OCI-LY7 (cell line): ENCODE measurements around the gene GRIN3B. TPM values are rescaled to one million over a fixed set of nuclear protein-coding genes. Genes with fewer than 3 reads are reported as not detected.

Source experiments
- BruUV-seq: library from RNA; stranded (reverse); fragments of 400-500 nt; replicated peaks from 2 replicates; lab custom pipeline; 2021; lab: Mats Ljungman, UMichigan
- CTCF ChIA-PET: fragments of 300-600 bp; sonication (Branson Sonifier 250); formaldehyde crosslinking; loops from one replicate; lab custom pipeline; 2022; ENCODE audit warnings: antibody characterized with exemption; ENCODE audit not compliant: unreplicated experiment; lab: Charles Lee
- POLR2A ChIA-PET: fragments of 300-600 bp; sonication (Branson Sonifier 250); formaldehyde crosslinking; loops from one replicate; lab custom pipeline; 2022; ENCODE audit warnings: antibody characterized with exemption; lab: Charles Lee
- DNase-seq: peaks from one replicate; pipeline ENCODE4 v3.0.0-alpha.2; 2015; ENCODE audit warnings: low spot score
- H2AFZ ChIP-seq: fragments of 200-600 bp; sonication (generic), shearing (Covaris generic); 2 replicates; pipeline ENCODE4 v1.6.1; 2014; ENCODE audit warnings: mild to moderate bottlenecking, antibody characterized with exemption, low read length, moderate library complexity
- H3K27ac ChIP-seq: fragments of 200-600 bp; sonication (generic); 2 replicates; pipeline ENCODE4 v1.5.1; 2014; ENCODE audit warnings: mixed run types, low read depth, mild to moderate bottlenecking, moderate library complexity, low read length, inconsistent platforms; ENCODE audit not compliant: poor library complexity, severe bottlenecking
- H3K36me3 ChIP-seq: fragments of 200-600 bp; sonication (generic); 2 replicates; pipeline ENCODE4 v1.6.1; 2014; ENCODE audit warnings: mild to moderate bottlenecking, antibody characterized with exemption, low read length, moderate library complexity, mixed read lengths; ENCODE audit not compliant: insufficient read depth
- H3K4me1 ChIP-seq: fragments of 200-600 bp; sonication (generic); 2 replicates; pipeline ENCODE4 v1.5.1; 2014; ENCODE audit warnings: mild to moderate bottlenecking, low read length; ENCODE audit not compliant: insufficient read depth, poor library complexity, severe bottlenecking
- H3K4me2 ChIP-seq: fragments of 200-600 bp; sonication (generic); 2 replicates; pipeline ENCODE4 v1.6.1; 2014; ENCODE audit warnings: mild to moderate bottlenecking, low read length
- H3K4me3 ChIP-seq: fragments of 200-600 bp; sonication (generic); 2 replicates; pipeline ENCODE4 v1.5.1; 2014; ENCODE audit warnings: mild to moderate bottlenecking, low read depth, low read length; ENCODE audit not compliant: poor library complexity, severe bottlenecking
- H3K79me2 ChIP-seq: fragments of 200-600 bp; sonication (generic); 2 replicates; pipeline ENCODE4 v1.6.1; 2016; ENCODE audit warnings: low read depth, mild to moderate bottlenecking, low read length, moderate library complexity, mixed read lengths; ENCODE audit not compliant: insufficient read depth
- H3K9me2 ChIP-seq: fragments of 200-600 bp; sonication (generic); 2 replicates; pipeline ENCODE4 v1.6.1; 2016; ENCODE audit warnings: mild to moderate bottlenecking, low read length, mixed read lengths; ENCODE audit not compliant: insufficient read depth
- H3K9me3 ChIP-seq: fragments of 200-600 bp; sonication (generic); 2 replicates; pipeline ENCODE4 v1.6.1; 2014; ENCODE audit warnings: mild to moderate bottlenecking, mixed run types, low read length, mixed read lengths
- H4K20me1 ChIP-seq: fragments of 200-600 bp; sonication (generic); 2 replicates; pipeline ENCODE4 v1.6.1; 2014; ENCODE audit warnings: mild to moderate bottlenecking, antibody characterized with exemption, low read length, moderate library complexity, mixed read lengths; ENCODE audit not compliant: insufficient read depth
- EZH2phosphoT487 ChIP-seq: fragments of 200-600 bp; sonication (generic); IDR thresholded peaks from 2 replicates; pipeline ENCODE4 v1.6.1; 2018; ENCODE audit warnings: low read depth, borderline replicate concordance, mild to moderate bottlenecking, mixed run types, antibody characterized with exemption, low read length, moderate library complexity, mixed read lengths
- intact Hi-C: fragments of 100-400 bp; cut with micrococcal nuclease; formaldehyde crosslinking; loops from one replicate; pipeline ENCODE4 v1.10.0; 2022; ENCODE audit not compliant: unreplicated experiment
- total RNA-seq, 2 experiments: library from RNA; depleted of rRNA in 1 of 2; stranded (reverse); fragments of >200 nt in 1 of 2; shearing (Covaris generic) in 1 of 2; gene quantifications; 2 replicates each; pipeline ENCODE4 v1.2.3, GENCODE V29; 2014 to 2022
- TF ChIP-seq, protein P1 (sequence below): fragments of 200-600 bp; sonication (generic); conservative IDR thresholded peaks from 2 replicates; pipeline ENCODE4 v1.5.1; 2014; ENCODE audit warnings: mild to moderate bottlenecking, antibody characterized with exemption, low read length, moderate library complexity, mixed read lengths

Gene GRIN3B
- total RNA-seq, 2 experiments from 2014 or later, result not detected

DNA sequence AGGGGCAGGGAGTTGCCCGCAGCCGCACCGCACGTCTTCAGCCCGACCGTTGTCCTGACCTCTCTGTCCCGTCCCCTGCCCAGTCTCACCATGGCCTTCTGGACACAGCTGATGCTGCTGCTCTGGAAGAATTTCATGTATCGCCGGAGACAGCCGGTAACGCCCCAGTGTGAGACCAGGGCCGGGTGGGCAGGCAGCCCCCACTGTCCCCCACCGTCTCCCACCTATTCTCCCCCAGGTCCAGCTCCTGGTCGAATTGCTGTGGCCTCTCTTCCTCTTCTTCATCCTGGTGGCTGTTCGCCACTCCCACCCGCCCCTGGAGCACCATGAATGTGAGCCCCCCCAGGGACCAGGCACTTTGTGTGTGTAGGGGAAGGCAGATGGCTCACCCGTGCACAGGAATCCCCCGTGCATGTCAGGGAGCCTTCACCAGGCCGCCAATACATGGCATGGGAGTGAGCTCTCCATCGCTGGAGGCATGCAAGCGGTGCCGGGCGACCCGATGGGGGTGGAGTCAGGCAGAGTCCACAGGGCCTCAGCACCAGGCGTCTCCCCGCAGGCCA is 41.1 kb downstream of the GRIN3B start:
- H3K36me3 ChIP-seq, result peaks cover 16% of the 10 kb centered on the region

DNA sequence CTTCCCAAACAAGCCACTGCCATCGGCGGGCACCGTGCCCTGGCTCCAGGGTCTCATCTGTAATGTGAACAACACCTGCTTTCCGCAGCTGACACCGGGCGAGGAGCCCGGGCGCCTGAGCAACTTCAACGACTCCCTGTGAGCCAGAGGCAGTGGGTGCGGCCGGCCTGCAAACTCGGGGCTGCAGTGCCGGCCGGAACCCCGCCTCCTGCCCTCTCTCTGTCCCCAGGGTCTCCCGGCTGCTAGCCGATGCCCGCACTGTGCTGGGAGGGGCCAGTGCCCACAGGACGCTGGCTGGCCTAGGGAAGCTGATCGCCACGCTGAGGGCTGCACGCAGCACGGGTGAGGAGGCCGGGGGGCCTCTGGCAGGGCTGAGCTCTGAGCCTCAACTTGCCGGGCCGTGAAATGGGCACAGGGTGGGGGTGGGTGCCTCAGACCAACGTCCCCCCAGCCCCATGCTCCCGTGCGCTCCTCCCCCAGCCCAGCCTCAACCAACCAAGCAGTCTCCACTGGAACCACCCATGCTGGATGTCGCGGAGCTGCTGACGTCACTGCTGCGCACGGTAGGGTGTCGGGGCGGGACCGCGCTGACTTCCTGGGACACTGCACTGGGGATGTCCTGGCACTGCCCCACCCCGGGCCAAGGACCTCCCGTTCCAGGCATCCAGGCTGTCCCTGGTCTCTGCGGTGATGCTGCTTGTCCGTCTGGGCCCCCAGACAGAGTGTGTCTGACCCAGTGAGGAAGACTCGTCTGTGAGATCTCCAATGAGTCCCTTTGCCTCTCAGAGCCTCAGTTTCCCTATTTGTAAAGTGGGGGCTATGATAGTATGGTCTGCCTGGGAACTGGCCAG is 41.8 kb downstream of the GRIN3B start:
- H3K27ac ChIP-seq, result no peak overlapping the region
- H3K79me2 ChIP-seq, result 0 out of 2 replicates have a peak, but pooled peaks cover 5% of the 10 kb centered on the region
- peak overlapping the region; percentile 93; the same call in 1 of the 2 replicates for H3K4me2 ChIP-seq
- ChIA-PET POLR2A (interaction anchor here (0.8 kb wide), 1 partner anchor 21 kb away, joined by 5 read pairs; the partner anchor contains the start of genes RNU6-2 and TMEM259), CTCF (no interaction called here)
- no peak for DNase-seq
- TF ChIP-seq, protein P1, sequence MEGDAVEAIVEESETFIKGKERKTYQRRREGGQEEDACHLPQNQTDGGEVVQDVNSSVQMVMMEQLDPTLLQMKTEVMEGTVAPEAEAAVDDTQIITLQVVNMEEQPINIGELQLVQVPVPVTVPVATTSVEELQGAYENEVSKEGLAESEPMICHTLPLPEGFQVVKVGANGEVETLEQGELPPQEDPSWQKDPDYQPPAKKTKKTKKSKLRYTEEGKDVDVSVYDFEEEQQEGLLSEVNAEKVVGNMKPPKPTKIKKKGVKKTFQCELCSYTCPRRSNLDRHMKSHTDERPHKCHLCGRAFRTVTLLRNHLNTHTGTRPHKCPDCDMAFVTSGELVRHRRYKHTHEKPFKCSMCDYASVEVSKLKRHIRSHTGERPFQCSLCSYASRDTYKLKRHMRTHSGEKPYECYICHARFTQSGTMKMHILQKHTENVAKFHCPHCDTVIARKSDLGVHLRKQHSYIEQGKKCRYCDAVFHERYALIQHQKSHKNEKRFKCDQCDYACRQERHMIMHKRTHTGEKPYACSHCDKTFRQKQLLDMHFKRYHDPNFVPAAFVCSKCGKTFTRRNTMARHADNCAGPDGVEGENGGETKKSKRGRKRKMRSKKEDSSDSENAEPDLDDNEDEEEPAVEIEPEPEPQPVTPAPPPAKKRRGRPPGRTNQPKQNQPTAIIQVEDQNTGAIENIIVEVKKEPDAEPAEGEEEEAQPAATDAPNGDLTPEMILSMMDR, result no peak
- TF ChIP-seq EZH2phosphoT487, result no peak
- no peaks in the 10 kb centered on the region for H3K9me2 ChIP-seq
- no peak overlapping the region for H2AFZ ChIP-seq
- no peak overlapping the region for H3K4me3 ChIP-seq
- no peaks in the 10 kb centered on the region for H3K9me3 ChIP-seq
- no TSS peak for BruUV-seq
- peaks cover 52% of the 10 kb centered on the region for H3K4me1 ChIP-seq
- intact Hi-C loops, result loop anchor here (2.0 kb wide), 1 partner anchor 15 kb away; the partner anchor contains the start of gene CNN2
- H4K20me1 ChIP-seq, result no peaks in the 10 kb centered on the region; the same call in 1 of the 2 replicates
- H3K36me3 ChIP-seq, result peaks cover 17% of the 10 kb centered on the region; the same call in 1 of the 2 replicates

More for the DNA sequence above, 41.1 kb downstream of the GRIN3B start:
- Histone ChIP-seq H3K4me1 (peaks cover 52% of the 10 kb centered on the region), H3K27ac (no peak overlapping the region), H3K4me3 (peak overlapping the region; percentile 85), H4K20me1 (no peaks in the 10 kb centered on the region; the same call in 1 of the 2 replicates), H3K9me2 (no peaks in the 10 kb centered on the region), H2AFZ (no peak overlapping the region), H3K9me3 (no peaks in the 10 kb centered on the region), H3K79me2 (0 out of 2 replicates have a peak, but pooled peaks cover 5% of the 10 kb centered on the region), H3K4me2 (peak overlapping the region; percentile 93)
- CTCF ChIA-PET, result no interaction called here
- TF ChIP-seq EZH2phosphoT487, result no peak
- BruUV-seq, result no TSS peak
- POLR2A ChIA-PET, result interaction anchor here (0.8 to 3.2 kb wide), 2 partner anchors 15 to 20 kb away, joined by 5 to 15 read pairs; partner anchors contain the start of genes CNN2, RNU6-2 and TMEM259
- DNase-seq, result no peak
- intact Hi-C loops, result loop anchor here (2.0 kb wide), 1 partner anchor 15 kb away; the partner anchor contains the start of gene CNN2
